Cardiac septum (tissue), 1 donor: Measurements from ENCODE around the gene SETD1B. TPM values are rescaled to one million over a fixed set of nuclear protein-coding genes. Genes with fewer than 3 reads are reported as not detected.
A peak's percentile ranks its signal among the peaks of the same experiment; 100 is the strongest.
"Not testable (repeated sequence)": the region's sequence is repeated elsewhere in the genome, so short reads cannot be mapped to it uniquely, and the experiment has no call there.

Experiments used
- DNase-seq: peaks from one replicate; pipeline ENCODE4 v3.0.0-alpha.2; 2020; ENCODE audit warnings: low spot score
- intact Hi-C: fragments of 100-400 bp; cut with DNase I; formaldehyde crosslinking; loops from one replicate; pipeline ENCODE4 v1.14.0; 2022
- total RNA-seq: library from RNA; stranded (reverse); fragmentation: NEBNext Ultra II Directional; extraction: Animal tissue kit (Norgen Biotek cat#: 25700); gene quantifications from one replicate; pipeline ENCODE4 v1.2.1, GENCODE V29; 2021
- donor health status: DM: no; HTN: no; CAD: no.

The SETD1B gene
- total RNA-seq, 1 donor from 2014 or later = 13.0 TPM

DNA sequence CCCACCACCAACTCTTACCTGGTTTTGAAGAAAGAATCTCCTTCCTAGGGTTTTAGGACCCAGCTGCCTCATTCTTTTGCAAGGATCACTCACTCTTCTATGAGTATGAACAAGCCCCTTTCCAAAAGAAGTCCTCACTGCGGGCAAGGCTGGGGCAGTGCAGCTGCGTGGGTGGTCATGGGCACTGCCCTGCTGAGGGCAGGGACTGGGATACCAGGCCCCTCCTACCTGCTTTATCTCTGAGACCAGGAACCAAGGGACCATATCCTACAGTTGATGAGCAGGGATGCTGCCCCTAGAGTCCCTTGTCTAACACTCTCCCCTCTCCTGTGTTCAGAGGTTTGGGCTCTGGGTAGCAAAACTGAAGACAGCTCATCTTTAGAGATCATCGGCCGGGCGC lies 34.3 kb downstream of the SETD1B start:
- intact Hi-C loops = loop anchor here (2.0 kb wide), 1 partner anchor 51 kb away; the partner anchor contains the start of gene PSMD9
- DNase-seq = no peak

DNA sequence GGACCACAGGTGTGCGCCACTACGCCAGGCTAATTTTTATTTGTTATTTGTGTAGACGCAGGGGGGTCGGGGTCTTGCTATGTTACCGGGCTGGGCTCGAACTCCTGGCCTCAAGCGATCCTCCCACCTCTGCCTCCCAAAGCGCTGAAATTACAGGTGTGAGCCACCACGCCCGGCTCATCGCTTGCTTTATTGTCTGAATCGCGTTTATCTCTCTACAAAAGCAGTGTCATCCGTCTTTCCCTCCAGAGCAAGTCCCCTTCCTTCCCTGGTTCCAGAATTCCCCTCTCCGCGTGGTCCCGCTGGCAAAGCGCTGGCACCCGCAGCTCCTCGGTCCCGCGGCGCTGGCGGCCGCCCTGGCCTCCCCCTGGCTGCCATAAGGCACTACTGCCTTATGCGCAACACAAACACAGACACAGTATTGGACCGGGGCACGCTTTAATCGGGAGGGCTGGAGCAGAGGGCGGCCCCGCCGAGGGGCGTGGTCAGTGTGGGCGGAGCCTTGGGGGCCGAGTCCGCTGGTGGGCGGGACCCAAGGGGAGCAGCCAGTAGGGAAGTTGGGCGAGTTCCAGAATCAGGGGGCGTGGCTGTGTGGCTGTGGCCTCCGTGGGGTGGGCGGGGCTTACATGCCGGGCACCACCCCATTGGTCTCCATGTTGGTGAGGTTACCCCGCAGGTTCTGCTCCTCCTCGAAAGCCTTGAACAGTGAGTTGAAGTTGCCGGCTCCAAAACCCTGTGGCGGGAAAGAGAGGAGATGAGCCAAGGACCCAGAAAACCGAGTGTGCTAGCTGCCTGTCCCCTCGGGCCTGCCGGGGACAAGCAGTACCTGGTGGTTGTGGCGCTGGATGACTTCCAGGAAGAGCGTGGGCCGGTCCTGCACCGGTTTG lies 35.5 kb downstream of the SETD1B start:
- DNase-seq = peak; percentile 100
- intact Hi-C loops = loop anchor here (2.0 kb wide), 1 partner anchor 49 kb away; the partner anchor contains the start of gene PSMD9

GRCh38 chr12:121839993-121840761 lies 36.4 kb downstream of the SETD1B start:
- intact Hi-C loops = loop anchor here (2.0 kb wide), 1 partner anchor 49 kb away; the partner anchor contains the start of gene PSMD9
- DNase-seq = no peak

GRCh38 chr12:121843236-121843982 lies 39.6 kb downstream of the SETD1B start:
- intact Hi-C loops = no loop called here
- DNase-seq = no peak

- intact Hi-C loops = no loop called here
- DNase-seq = no peak
Observed at GRCh38 chr12:121845701-121846100, 41.9 kb downstream of the SETD1B start.

- intact Hi-C loops = no loop called here
- no peak for DNase-seq
Observed at GRCh38 chr12:121849211-121849610, 45.4 kb downstream of the SETD1B start.

- intact Hi-C loops = no loop called here
- DNase-seq = no peak
Observed at GRCh38 chr12:121849665-121850064, 45.9 kb downstream of the SETD1B start.

GRCh38 chr12:121852392-121852791 lies 48.6 kb downstream of the SETD1B start:
- intact Hi-C loops, DNase-seq: not testable (repeated sequence)

DNA sequence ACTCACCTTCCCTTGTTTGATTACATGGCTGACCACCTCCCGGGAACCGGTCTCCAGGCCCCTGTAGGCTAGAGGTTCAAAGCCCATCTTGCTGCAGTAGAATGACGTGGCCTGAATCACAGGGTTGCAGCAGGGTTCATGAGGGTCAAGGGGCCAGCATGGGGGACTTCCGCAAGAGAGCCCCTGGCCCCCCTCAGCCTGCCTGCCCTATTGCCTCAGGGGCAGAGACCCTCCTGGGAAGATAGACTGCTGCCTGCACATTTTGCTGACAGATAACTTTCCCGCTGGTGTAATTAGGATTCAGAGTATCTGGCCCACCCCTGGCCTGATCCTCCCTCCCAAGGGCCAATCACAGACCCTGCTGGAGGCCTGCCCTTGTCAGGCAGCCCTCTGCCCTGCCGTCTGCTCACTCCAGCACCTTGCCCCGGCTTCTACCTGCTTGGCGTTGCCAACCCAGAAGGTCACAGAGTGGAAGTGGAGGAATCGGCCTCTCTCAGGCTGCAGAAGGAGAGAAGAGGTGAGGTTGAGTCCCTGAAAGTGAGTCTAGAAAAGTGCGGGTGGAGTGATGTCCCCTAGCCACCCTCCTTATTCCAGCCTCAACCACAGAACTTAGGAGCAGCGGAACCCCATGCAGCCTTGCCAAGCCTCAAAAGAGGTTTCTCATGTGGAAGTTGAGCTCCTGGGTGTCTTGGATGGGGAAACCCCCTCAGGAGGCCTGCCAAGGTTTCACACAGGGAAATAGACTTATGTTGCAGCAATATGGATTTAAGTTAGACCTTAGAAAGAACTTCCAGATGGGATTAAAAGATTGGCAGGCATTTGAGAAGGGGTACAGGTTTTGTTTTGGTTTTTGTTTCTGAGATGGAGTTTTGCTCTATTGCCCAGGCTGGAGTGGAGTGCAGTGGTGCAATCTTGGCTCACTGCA lies 53.8 kb downstream of the SETD1B start:
- no peak for DNase-seq
- intact Hi-C loops = no loop called here

- DNase-seq = no peak
- intact Hi-C loops = no loop called here
Observed at GRCh38 chr12:121858318-121858661, 54.5 kb downstream of the SETD1B start.

DNA sequence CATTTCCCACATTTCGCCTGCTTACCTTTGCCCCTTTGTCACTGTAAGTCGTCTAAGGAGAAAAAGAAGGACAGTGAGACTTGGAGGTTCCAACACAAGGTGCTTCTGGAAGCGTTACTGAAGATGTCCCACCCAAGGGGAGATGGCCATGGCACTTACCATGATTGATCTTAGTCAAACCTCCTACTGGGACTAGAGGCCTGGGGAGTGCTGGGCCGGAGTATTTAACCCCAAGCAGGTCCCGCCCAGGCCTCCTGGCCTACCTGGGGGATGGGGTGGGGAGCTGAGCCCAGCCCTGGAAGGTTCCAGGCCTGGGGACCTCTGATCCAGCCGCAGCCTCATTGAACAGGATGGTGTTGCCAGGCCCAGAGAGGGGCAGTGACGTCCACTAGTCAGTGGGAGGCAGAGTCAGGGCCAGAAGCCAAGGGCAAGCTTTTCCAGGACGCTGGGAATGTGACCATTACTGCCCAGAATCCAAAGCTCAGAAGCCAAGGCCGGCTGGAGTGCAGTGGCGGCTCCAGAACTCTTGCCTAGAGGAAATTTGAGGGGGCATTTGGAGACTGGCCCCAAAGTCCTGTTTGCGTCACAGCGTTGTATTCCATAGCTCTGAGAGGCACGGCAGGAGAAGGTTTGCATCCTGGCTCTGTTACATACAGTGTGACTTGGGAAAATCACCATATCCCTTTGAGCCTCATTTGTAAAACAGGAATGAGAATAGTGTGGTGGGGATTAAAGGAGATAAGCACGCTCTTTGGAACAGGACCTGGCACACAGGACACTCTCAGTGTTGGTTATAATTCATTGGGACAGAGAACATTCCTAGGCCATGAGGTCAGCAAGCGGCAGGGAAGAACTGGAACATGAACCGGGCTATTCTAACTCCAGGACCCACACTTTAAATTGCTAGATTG lies 55.1 kb downstream of the SETD1B start, which contains the start of gene HPD:
Gene HPD (minus strand): TSS at position 198 of the 911 bp plus-strand sequence. CDS start 36 bp downstream, at position 162.
- intact Hi-C loops = no loop called here
- no peak for DNase-seq

DNA sequence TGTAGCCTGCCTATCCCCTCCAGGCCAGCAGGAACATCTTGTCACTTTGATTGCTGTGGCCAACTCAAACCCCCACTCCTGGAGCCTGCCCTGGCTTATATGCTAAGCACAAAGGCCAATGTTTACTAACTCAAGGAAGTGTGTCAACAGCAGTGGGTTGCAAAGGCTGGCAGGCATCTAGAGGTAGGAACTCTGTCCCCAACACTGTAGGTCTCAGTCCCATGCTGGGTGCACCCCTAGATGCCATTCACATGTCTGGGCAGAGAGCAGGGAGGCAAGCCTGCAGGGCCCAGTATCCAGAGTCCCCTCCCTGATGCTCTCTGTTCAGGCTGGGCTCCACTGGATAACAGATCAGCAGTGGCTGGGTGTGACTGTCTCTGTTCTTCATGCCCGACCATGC lies 56.4 kb downstream of the SETD1B start:
- intact Hi-C loops = no loop called here

DNA sequence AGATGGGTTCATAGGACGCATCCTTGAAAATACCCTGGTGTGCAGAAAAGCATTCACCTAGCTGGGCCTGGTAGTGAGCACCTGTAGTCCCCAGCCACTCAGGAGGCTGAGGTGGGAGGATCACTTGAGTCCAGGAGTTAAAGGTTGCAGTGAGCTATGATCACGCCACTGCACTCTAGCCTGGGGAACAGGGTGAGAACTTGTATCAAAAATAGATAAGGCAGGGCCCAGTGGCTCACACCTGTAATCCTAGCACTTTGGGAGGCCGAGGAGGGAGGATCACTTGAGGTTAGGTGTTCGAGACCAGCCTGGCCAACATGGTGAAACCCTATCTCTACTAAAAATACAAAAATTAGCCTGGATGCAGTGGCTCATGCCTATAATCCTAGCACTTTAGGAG lies 56.9 kb downstream of the SETD1B start:
- intact Hi-C loops, DNase-seq: not testable (repeated sequence)

More for the DNA sequence above, 56.4 kb downstream of the SETD1B start:
- no peak for DNase-seq

DNA sequence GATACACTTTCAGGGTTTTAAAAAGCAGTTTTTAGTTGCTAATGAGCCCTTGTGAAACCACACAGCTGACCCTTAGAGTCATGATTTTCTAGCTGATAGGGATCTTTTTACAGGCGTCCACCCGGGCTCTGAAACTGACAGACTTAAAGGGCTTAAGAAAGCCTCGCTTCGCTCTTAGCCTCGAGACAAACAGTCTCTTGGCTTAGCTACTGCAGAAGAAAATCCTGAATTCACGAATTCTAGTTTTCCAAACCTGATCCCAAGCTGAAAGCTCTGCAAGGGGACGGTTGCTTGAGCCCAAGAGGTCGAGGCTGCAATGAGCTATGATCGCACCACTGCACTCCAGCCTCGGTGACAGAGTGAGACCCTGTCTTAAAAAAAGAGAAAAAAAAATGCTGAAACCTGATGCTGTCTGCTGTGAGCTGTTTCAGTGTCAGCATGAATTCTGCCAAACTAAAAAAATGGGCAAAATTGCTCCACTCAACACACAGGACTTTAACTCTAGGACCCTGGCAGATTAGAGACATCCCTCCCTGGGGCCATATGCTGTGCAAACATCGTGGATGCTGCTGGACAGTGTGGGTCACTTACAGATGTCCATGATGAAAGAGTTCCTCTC lies 57.9 kb downstream of the SETD1B start:
- DNase-seq = no peak
- intact Hi-C loops = no loop called here

- intact Hi-C loops = no loop called here
Observed at GRCh38 chr12:121866331-121866730, 62.5 kb downstream of the SETD1B start.

GRCh38 chr12:121869229-121869628 lies 65.4 kb downstream of the SETD1B start:
- DNase-seq, intact Hi-C loops: not testable (repeated sequence)

More at GRCh38 chr12:121866331-121866730, 62.5 kb downstream of the SETD1B start:
- no peak for DNase-seq

DNA sequence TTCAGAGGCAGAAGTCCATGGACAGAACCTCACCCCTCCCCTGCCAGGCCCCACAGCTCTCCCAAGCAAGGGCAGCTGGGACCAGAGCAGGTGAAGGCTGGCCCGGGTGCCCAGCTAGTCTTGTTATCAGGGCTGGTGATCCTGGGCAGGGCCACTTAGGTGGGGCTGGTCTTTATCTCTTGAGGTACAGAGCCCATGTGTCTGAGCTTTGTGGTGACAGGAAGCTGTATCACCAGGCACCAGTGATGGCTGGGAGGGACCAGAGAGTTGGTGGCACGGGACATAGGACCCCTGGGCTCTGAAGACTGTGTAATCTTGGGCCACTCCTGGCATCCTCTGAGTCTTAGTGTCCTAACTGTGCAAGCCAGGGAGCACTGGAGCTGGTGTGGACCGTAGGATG lies 67.7 kb downstream of the SETD1B start:
- intact Hi-C loops = no loop called here
- no peak for DNase-seq
